Lower leg skin (tissue), 4 donors: ENCODE measurements around the gene MCF2L2. TPM values are rescaled to one million over a fixed set of nuclear protein-coding genes. Genes with fewer than 3 reads are reported as not detected.

Experiments
- DNase-seq, 2 donors: peaks; one replicate each; pipeline ENCODE4 v3.0.0-alpha.2; 2019; ENCODE audit warnings: low spot score in 2 of 2
- H3K4me3 ChIP-seq: fragments of 200-600 bp; sonication (generic); 2 replicates; pipeline ENCODE4 v1.5.1; 2017; ENCODE audit warnings: mild to moderate bottlenecking, low read depth; ENCODE audit not compliant: poor library complexity, severe bottlenecking
- POLR2A ChIP-seq, 2 donors: fragments of 450-650 bp; IDR thresholded peaks; one replicate each; pipeline ENCODE4 v1.6.1; 2016 to 2017; ENCODE audit warnings: antibody characterized with exemption in 2 of 2, mild to moderate bottlenecking in 1 of 2, moderate library complexity in 1 of 2
- WGBS, 2 donors: methylation state at CpG; one replicate each; pipeline ENCODE4 v1.1.5; 2018; 5-methylcytosine and 5-hydroxymethylcytosine counted together
- intact Hi-C: fragments of 100-400 bp; cut with DNase I; formaldehyde crosslinking; loops from one replicate; pipeline ENCODE4 v1.15.0; 2023; ENCODE audit warnings: low total_unique reads
- total RNA-seq, 4 donors: library from RNA; depleted of rRNA; stranded (reverse); fragments of >200 nt; gene quantifications; one replicate each; pipeline ENCODE4 v1.1.0, GENCODE V29; 2016
- TF ChIP-seq, protein P1 (sequence below), 3 donors: fragments of 450-650 bp; IDR thresholded peaks; one replicate each; pipeline ENCODE4 v1.5.1; 2016; ENCODE audit warnings: antibody characterized with exemption in 3 of 3, mild to moderate bottlenecking in 3 of 3, moderate library complexity in 2 of 3

MCF2L2 gene
- total RNA-seq, 4 donors from 2014 or later = 0.88 to 1.3 (median 1.1) TPM; not detected in 1

DNA sequence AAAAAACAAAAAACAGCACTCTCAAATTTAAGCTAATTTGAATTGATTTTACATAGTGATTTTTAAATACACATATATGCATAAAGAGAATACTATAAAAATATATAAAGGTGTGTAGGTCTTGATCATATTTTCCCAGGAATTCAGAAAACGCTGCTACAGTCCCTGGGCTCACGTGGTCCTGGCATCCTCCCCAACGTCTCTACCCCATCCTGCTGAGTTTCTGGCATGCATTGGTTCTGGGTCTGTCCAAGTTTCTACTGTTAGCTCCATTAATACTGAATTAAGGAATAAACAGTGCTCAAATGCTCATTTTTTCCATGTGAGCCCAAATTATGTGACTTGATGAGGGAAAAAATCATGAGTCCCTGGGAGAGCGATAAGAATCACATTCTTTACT lies 233.2 kb downstream of the MCF2L2 start:
- intact Hi-C loops = no loop called here
- 78 to 81% methylated on average over 4 of the region's 4 CpGs for WGBS, 2 donors
- no peak for TF ChIP-seq POLR2A (IDR thresholded peaks at IDR 0.05)

GRCh38 chr3:183193762-183194689 lies 234.4 kb downstream of the MCF2L2 start:
- TF ChIP-seq, protein P1, sequence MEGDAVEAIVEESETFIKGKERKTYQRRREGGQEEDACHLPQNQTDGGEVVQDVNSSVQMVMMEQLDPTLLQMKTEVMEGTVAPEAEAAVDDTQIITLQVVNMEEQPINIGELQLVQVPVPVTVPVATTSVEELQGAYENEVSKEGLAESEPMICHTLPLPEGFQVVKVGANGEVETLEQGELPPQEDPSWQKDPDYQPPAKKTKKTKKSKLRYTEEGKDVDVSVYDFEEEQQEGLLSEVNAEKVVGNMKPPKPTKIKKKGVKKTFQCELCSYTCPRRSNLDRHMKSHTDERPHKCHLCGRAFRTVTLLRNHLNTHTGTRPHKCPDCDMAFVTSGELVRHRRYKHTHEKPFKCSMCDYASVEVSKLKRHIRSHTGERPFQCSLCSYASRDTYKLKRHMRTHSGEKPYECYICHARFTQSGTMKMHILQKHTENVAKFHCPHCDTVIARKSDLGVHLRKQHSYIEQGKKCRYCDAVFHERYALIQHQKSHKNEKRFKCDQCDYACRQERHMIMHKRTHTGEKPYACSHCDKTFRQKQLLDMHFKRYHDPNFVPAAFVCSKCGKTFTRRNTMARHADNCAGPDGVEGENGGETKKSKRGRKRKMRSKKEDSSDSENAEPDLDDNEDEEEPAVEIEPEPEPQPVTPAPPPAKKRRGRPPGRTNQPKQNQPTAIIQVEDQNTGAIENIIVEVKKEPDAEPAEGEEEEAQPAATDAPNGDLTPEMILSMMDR (IDR thresholded peaks at IDR 0.05) = no peak
- TF ChIP-seq POLR2A (IDR thresholded peaks at IDR 0.05) = no peak
- intact Hi-C loops = no loop called here
- no peak overlapping the region for H3K4me3 ChIP-seq
- 73 to 74% methylated on average over 10 of the region's 10 CpGs for WGBS, 2 donors
- DNase-seq = peak in 1 of 2 donors; percentile 2

More for the DNA sequence above, 233.2 kb downstream of the MCF2L2 start:
- no peak overlapping the region for H3K4me3 ChIP-seq
- no peak for DNase-seq

DNA sequence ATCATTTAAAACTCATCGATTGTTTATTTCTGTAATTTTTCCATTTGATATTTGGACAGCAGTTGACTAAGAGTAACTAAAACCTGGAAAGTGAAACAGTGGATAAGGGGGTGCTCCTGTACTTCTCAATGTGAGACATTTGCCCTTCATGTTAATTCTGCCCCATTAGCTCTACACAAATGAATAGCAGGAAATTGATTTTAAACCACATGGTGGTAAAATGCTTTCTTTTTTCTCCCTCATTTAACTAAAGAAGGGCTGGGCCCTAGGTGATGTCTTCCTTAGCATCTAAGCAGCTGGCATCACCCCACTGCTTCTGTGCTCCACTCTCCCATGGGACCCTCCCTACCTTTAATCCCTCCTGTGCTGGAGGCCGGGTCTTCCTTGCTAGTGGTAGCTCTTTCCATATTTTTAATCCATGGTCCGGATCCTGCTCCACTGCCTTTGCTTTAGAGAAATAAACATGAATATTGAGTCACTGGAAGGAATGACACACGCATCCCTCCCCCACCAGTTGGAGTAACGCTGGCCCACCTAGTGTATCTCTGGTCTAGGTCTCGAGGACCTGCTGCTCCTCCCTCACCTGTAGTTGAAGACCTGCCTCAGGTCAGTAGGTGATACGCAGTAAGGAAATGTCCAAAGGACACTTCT lies 235.6 kb downstream of the MCF2L2 start:
- 95 to 97% methylated on average over 7 of the region's 7 CpGs for WGBS, 2 donors
- TF ChIP-seq, protein P1 (IDR thresholded peaks at IDR 0.05) = no peak
- TF ChIP-seq POLR2A (IDR thresholded peaks at IDR 0.05) = no peak
- H3K4me3 ChIP-seq = no peak overlapping the region
- DNase-seq = no peak
- intact Hi-C loops = no loop called here

DNA sequence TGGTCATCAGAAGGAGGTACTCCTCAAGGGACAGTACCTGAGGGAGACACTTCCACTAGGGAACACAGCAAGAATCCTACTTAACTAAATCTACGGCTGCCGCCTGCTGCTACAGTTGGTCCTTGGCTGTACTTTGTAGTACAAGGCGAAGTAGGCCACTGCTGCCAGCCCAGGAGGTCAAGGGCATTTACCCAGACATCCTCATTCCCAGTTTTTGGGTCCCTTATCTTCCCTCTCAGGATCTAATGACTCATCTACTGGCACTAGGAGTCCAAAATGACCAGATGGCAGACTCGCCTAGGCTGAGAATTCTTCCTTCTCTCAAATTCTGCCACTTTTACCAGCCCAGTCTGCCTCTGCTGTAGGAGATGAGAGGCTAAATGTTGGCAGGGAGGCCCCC lies 238.8 kb downstream of the MCF2L2 start:
- no peak for TF ChIP-seq POLR2A (IDR thresholded peaks at IDR 0.05)
- TF ChIP-seq, protein P1 (IDR thresholded peaks at IDR 0.05) = no peak
- no peak for DNase-seq
- intact Hi-C loops = no loop called here
- 85 to 91% methylated on average over 4 of the region's 4 CpGs for WGBS, 2 donors
- no peak overlapping the region for H3K4me3 ChIP-seq

- intact Hi-C loops = no loop called here
- no peak for DNase-seq
- 82 to 91% methylated on average over 7 of the region's 7 CpGs for WGBS, 2 donors
- H3K4me3 ChIP-seq = no peak overlapping the region
- no peak for TF ChIP-seq POLR2A (IDR thresholded peaks at IDR 0.05)
- TF ChIP-seq, protein P1 (IDR thresholded peaks at IDR 0.05) = no peak
Measured at GRCh38 chr3:183188895-183189462, 239.4 kb downstream of the MCF2L2 start.

DNA sequence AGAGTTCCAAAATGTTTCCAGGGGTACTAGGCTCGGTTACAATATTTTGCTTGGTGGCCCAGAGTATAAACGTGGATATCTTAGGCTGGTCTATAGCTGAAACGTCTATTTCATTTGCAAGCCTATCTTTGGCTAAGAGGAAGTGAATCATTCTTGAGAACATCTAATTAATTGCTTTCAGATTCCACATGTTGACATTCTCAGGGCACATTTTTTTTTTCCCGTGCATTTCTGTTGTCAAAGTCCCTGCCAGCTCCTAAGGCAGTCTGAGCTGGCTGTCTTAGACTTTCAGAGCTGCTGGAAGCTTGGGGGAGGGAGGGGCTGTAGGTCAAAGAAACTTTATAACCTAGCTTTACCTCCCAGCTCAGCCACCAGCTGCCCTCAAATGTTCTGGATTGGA lies 242.7 kb downstream of the MCF2L2 start:
- 12 to 19% methylated on average over 4 of the region's 4 CpGs for WGBS, 2 donors
- no peak overlapping the region for H3K4me3 ChIP-seq
- TF ChIP-seq, protein P1 (IDR thresholded peaks at IDR 0.05) = no peak
- TF ChIP-seq POLR2A (IDR thresholded peaks at IDR 0.05) = no peak
- intact Hi-C loops = no loop called here
- no peak for DNase-seq
